Neural cell (in vitro differentiated cells): ENCODE measurements around the gene TSPEAR.

Source experiments
- EP300 ChIP-seq: fragments of 450-650 bp; conservative IDR thresholded peaks from 2 replicates; pipeline ENCODE4 v1.6.1; 2014; ENCODE audit warnings: antibody characterized with exemption, mild to moderate bottlenecking, moderate library complexity; ENCODE audit not compliant: poor library complexity, severe bottlenecking
- EZH2 ChIP-seq: fragments of 200-600, 300-800 bp; shearing (Covaris generic), sonication (generic); IDR thresholded peaks from 2 replicates; pipeline ENCODE4 v1.6.1; 2014; ENCODE audit warnings: antibody characterized with exemption, low read length, borderline replicate concordance, mild to moderate bottlenecking; ENCODE audit not compliant: insufficient read depth, poor library complexity, severe bottlenecking
- POLR2AphosphoS5 ChIP-seq: IDR thresholded peaks from 2 replicates; pipeline ENCODE4 v1.6.1; 2012
- RAD21 ChIP-seq: fragments of 450-650 bp; conservative IDR thresholded peaks from 2 replicates; pipeline ENCODE4 v1.6.1; 2014; ENCODE audit warnings: antibody characterized with exemption, mild to moderate bottlenecking, moderate library complexity
- TF ChIP-seq, protein P1 (sequence below): fragments of 450-650 bp; IDR thresholded peaks from 2 replicates; pipeline ENCODE4 v1.5.1; 2014; ENCODE audit warnings: antibody characterized with exemption, mild to moderate bottlenecking, moderate library complexity; ENCODE audit not compliant: poor library complexity, severe bottlenecking
- TF ChIP-seq, protein P2 (sequence below): IDR thresholded peaks from 2 replicates; pipeline ENCODE4 v1.6.1; 2012; ENCODE audit warnings: borderline replicate concordance

DNA sequence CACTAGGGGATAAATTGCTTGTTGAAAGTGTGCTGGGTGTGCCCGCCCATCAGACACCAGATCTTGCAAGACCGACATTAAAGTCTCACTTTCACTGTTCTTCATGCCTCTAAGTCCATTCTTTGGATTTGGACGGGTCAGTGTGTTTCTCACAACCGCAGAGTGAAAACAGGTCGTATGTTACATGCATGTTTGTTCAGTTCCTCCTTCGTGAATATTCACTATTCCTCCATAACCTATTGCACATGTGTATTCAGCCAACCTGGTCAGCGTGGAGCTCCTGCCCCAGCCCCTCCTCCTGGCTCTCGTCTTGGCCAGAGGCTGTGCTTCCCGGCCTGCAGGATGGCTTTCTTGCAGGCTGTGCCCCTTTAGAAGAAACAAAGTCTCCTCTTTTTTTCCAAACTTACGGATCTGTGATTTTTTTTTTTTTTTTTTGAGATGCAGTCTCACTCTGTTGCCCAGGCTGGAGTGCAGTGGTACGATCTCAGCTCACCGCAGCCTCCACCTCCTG, 116.9 kb downstream of the TSPEAR start:
- TF ChIP-seq, protein P1, sequence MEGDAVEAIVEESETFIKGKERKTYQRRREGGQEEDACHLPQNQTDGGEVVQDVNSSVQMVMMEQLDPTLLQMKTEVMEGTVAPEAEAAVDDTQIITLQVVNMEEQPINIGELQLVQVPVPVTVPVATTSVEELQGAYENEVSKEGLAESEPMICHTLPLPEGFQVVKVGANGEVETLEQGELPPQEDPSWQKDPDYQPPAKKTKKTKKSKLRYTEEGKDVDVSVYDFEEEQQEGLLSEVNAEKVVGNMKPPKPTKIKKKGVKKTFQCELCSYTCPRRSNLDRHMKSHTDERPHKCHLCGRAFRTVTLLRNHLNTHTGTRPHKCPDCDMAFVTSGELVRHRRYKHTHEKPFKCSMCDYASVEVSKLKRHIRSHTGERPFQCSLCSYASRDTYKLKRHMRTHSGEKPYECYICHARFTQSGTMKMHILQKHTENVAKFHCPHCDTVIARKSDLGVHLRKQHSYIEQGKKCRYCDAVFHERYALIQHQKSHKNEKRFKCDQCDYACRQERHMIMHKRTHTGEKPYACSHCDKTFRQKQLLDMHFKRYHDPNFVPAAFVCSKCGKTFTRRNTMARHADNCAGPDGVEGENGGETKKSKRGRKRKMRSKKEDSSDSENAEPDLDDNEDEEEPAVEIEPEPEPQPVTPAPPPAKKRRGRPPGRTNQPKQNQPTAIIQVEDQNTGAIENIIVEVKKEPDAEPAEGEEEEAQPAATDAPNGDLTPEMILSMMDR, result no peak
- TF ChIP-seq POLR2AphosphoS5 (no peak), EP300 (no peak), EZH2 (no peak), RAD21 (no peak)
- TF ChIP-seq, protein P2, sequence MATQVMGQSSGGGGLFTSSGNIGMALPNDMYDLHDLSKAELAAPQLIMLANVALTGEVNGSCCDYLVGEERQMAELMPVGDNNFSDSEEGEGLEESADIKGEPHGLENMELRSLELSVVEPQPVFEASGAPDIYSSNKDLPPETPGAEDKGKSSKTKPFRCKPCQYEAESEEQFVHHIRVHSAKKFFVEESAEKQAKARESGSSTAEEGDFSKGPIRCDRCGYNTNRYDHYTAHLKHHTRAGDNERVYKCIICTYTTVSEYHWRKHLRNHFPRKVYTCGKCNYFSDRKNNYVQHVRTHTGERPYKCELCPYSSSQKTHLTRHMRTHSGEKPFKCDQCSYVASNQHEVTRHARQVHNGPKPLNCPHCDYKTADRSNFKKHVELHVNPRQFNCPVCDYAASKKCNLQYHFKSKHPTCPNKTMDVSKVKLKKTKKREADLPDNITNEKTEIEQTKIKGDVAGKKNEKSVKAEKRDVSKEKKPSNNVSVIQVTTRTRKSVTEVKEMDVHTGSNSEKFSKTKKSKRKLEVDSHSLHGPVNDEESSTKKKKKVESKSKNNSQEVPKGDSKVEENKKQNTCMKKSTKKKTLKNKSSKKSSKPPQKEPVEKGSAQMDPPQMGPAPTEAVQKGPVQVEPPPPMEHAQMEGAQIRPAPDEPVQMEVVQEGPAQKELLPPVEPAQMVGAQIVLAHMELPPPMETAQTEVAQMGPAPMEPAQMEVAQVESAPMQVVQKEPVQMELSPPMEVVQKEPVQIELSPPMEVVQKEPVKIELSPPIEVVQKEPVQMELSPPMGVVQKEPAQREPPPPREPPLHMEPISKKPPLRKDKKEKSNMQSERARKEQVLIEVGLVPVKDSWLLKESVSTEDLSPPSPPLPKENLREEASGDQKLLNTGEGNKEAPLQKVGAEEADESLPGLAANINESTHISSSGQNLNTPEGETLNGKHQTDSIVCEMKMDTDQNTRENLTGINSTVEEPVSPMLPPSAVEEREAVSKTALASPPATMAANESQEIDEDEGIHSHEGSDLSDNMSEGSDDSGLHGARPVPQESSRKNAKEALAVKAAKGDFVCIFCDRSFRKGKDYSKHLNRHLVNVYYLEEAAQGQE, result no peak
